ENCODE measurements around the gene MRPS14. TPM values are rescaled to one million over a fixed set of nuclear protein-coding genes. Genes with fewer than 3 reads are reported as not detected.

MRPS14 gene
- polyA plus RNA-seq, 1 of the 3 experiments (the other 2 are of a cell fraction), result 18.2 TPM

DNA sequence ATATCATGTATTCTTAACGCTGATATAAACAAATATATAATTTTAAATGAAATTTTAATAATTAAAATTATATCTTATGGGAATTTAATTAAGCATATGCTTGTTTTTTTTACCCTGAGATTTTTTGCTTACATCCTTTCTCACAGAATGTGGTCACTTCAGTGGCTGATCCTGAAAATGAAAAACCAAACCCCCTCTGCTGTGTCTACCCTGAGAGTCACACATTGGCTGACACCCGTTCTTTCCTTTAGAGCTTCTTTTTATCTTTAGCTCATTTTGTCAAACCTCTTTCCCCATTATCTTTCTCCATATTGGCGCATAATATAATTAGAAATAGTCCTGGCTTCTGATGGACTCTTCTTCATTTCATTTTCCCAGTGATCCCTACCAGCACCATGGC lies 34.2 kb downstream of the MRPS14 start:
- H3K9me3 ChIP-seq, result no peaks in the 10 kb centered on the region
- no peak overlapping the region for H2AFZ ChIP-seq (ENCODE audit: low read depth)
- POLR2A ChIA-PET, result interaction anchor here (0.9 kb wide), 1 partner anchor 15 kb away, joined by 4 read pairs; no protein-coding TSS in a partner anchor
- H3K9me2 ChIP-seq, result no peaks in the 10 kb centered on the region
- no peak overlapping the region for H3K27ac ChIP-seq (ENCODE audit: low read depth in 2 of 2, low read length in 1 of 2)
- no peaks in the 10 kb centered on the region for H3K79me2 ChIP-seq (ENCODE audit: insufficient read depth)
- peaks cover 4% of the 10 kb centered on the region for H3F3A ChIP-seq (replicated peaks; ENCODE audit: insufficient read depth)
- peaks cover 4 to 5% of the 10 kb centered on the region in 2 experiments for H3K36me3 ChIP-seq (replicated peaks in 1 of 2; ENCODE audit: control insufficient read depth in 1 of 2, insufficient read depth in 2 of 2, low read length in 1 of 2)
- no peak overlapping the region for H3K4me2 ChIP-seq
- H3K4me3 ChIP-seq (ENCODE audit: low read depth in 2 of 2, low read length in 1 of 2), result no peak overlapping the region
- DNase-seq, result no peak
- H4K20me1 ChIP-seq (ENCODE audit: insufficient read depth), result no peaks in the 10 kb centered on the region
- CTCF ChIA-PET, result interaction anchor here (1.0 kb wide), 1 partner anchor 218 kb away, joined by 3 read pairs; no protein-coding TSS in a partner anchor
- no peaks in the 10 kb centered on the region; a peak in 1 of 4 replicates for H3K4me1 ChIP-seq (ENCODE audit: control insufficient read depth in 1 of 2, insufficient read depth in 2 of 2, low read depth in 1 of 2, low read length in 1 of 2)
- WGBS (ENCODE audit: low lambda C conversion rate), result 88% methylated on average over 3 of the region's 3 CpGs
- H3K27me3 ChIP-seq (ENCODE audit: insufficient read depth), result no peaks in the 10 kb centered on the region
- TF ChIP-seq, protein P1, sequence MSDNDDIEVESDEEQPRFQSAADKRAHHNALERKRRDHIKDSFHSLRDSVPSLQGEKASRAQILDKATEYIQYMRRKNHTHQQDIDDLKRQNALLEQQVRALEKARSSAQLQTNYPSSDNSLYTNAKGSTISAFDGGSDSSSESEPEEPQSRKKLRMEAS (IDR thresholded peaks at IDR 0.05; ENCODE audit: low read depth), result no peak
- TF ChIP-seq, protein P2, sequence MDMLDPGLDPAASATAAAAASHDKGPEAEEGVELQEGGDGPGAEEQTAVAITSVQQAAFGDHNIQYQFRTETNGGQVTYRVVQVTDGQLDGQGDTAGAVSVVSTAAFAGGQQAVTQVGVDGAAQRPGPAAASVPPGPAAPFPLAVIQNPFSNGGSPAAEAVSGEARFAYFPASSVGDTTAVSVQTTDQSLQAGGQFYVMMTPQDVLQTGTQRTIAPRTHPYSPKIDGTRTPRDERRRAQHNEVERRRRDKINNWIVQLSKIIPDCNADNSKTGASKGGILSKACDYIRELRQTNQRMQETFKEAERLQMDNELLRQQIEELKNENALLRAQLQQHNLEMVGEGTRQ (IDR thresholded peaks at IDR 0.05; ENCODE audit: borderline replicate concordance, low read depth, low read length), result no peak
- TF ChIP-seq MEF2A (IDR thresholded peaks at IDR 0.05; ENCODE audit: borderline replicate concordance, low read depth), result no peak
- TF ChIP-seq, protein P3, sequence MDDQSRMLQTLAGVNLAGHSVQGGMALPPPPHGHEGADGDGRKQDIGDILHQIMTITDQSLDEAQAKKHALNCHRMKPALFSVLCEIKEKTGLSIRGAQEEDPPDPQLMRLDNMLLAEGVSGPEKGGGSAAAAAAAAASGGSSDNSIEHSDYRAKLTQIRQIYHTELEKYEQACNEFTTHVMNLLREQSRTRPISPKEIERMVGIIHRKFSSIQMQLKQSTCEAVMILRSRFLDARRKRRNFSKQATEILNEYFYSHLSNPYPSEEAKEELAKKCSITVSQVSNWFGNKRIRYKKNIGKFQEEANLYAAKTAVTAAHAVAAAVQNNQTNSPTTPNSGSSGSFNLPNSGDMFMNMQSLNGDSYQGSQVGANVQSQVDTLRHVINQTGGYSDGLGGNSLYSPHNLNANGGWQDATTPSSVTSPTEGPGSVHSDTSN (IDR thresholded peaks at IDR 0.05), result no peak
- no peak for TF ChIP-seq RCOR1 (IDR thresholded peaks at IDR 0.05; ENCODE audit: low read length)
- TF ChIP-seq FOSL2 (IDR thresholded peaks at IDR 0.05; ENCODE audit: borderline replicate concordance, low read depth), result no peak
- no peak for TF ChIP-seq EZH2phosphoT487 (IDR thresholded peaks at IDR 0.05; ENCODE audit: borderline replicate concordance, low read depth)
- TF ChIP-seq RAD21 (IDR thresholded peaks at IDR 0.05; ENCODE audit: low read length), result no peak
- no peak for TF ChIP-seq CHD2 (IDR thresholded peaks at IDR 0.05; ENCODE audit: low read length, partially characterized antibody)
- TF ChIP-seq GABPA (IDR thresholded peaks at IDR 0.05; ENCODE audit: low read depth), result no peak
- no peak for TF ChIP-seq NRF1 (IDR thresholded peaks at IDR 0.05; ENCODE audit: low read depth, low read length)
- no peak for TF ChIP-seq NFIC (IDR thresholded peaks at IDR 0.05; ENCODE audit: borderline replicate concordance)
- H3K9ac ChIP-seq, result no peak overlapping the region

DNA sequence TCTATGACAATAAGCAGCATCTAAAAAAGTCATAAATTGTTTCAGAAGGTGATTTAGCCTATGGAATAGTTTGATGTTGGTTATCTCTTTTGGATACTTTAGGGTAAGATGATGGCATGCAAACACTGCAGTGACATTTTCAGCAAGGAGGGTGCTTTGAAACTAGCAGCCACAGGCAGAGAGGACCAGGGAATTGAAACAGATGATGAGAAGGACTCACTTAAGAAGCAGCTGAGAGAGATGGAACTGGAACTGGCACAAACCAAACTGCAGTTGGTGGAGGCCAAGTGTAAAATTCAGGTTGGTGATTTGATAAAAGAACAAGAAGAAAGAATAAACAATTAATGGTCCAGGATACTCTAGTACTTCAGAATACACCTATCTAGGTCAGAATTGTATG lies 34.7 kb downstream of the MRPS14 start:
- CTCF ChIA-PET, result interaction anchor here (1.0 kb wide), 1 partner anchor 218 kb away, joined by 3 read pairs; no protein-coding TSS in a partner anchor
- no peaks in the 10 kb centered on the region for H3K9me3 ChIP-seq
- no peaks in the 10 kb centered on the region for H3K79me2 ChIP-seq (ENCODE audit: insufficient read depth)
- no peak overlapping the region for H2AFZ ChIP-seq (ENCODE audit: low read depth)
- no peaks in the 10 kb centered on the region for H3K27me3 ChIP-seq (ENCODE audit: insufficient read depth)
- no peaks in the 10 kb centered on the region; a peak in 1 of 4 replicates for H3K4me1 ChIP-seq (ENCODE audit: control insufficient read depth in 1 of 2, insufficient read depth in 2 of 2, low read depth in 1 of 2, low read length in 1 of 2)
- no peak overlapping the region for H3K4me2 ChIP-seq
- no peak overlapping the region for H3K9ac ChIP-seq
- H3K4me3 ChIP-seq (ENCODE audit: low read depth in 2 of 2, low read length in 1 of 2), result no peak overlapping the region
- H3K9me2 ChIP-seq, result no peaks in the 10 kb centered on the region
- TF ChIP-seq NFIC (IDR thresholded peaks at IDR 0.05; ENCODE audit: borderline replicate concordance), result no peak
- no peak for TF ChIP-seq FOXM1 (IDR thresholded peaks at IDR 0.05; ENCODE audit: low read depth)
- TF ChIP-seq SMC3 (IDR thresholded peaks at IDR 0.05; ENCODE audit: low read depth, low read length), result no peak
- TF ChIP-seq, protein P4, sequence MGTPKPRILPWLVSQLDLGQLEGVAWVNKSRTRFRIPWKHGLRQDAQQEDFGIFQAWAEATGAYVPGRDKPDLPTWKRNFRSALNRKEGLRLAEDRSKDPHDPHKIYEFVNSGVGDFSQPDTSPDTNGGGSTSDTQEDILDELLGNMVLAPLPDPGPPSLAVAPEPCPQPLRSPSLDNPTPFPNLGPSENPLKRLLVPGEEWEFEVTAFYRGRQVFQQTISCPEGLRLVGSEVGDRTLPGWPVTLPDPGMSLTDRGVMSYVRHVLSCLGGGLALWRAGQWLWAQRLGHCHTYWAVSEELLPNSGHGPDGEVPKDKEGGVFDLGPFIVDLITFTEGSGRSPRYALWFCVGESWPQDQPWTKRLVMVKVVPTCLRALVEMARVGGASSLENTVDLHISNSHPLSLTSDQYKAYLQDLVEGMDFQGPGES (IDR thresholded peaks at IDR 0.05; ENCODE audit: low read depth, low read length), result no peak
- no peak for TF ChIP-seq POLR2AphosphoS5 (IDR thresholded peaks at IDR 0.05; ENCODE audit: low read depth, low read length)
- TF ChIP-seq RFX5 (IDR thresholded peaks at IDR 0.05; ENCODE audit: low read length), result no peak
- TF ChIP-seq TCF12 (IDR thresholded peaks at IDR 0.05), result no peak
- TF ChIP-seq, protein P3 (IDR thresholded peaks at IDR 0.05), result no peak
- no peak for TF ChIP-seq CHD2 (IDR thresholded peaks at IDR 0.05; ENCODE audit: low read length, partially characterized antibody)
- no peak for TF ChIP-seq FOSL2 (IDR thresholded peaks at IDR 0.05; ENCODE audit: borderline replicate concordance, low read depth)
- no peak for TF ChIP-seq TEAD4 (IDR thresholded peaks at IDR 0.05; ENCODE audit: borderline replicate concordance, insufficient read depth)
- no peak overlapping the region for H3K27ac ChIP-seq (ENCODE audit: low read depth in 2 of 2, low read length in 1 of 2)
- POLR2A ChIA-PET, result no interaction called here
- no peak for DNase-seq
- H3K36me3 ChIP-seq (replicated peaks in 1 of 2; ENCODE audit: control insufficient read depth in 1 of 2, insufficient read depth in 2 of 2, low read length in 1 of 2), result peaks cover 2 to 4% of the 10 kb centered on the region in 2 experiments
- no peaks in the 10 kb centered on the region for H4K20me1 ChIP-seq (ENCODE audit: insufficient read depth)
- peaks cover 4% of the 10 kb centered on the region for H3F3A ChIP-seq (replicated peaks; ENCODE audit: insufficient read depth)
